HepG2 (cell line): ENCODE measurements around the gene SDF2. TPM values are rescaled to one million over a fixed set of nuclear protein-coding genes. Genes with fewer than 3 reads are reported as not detected.
A peak's percentile ranks its signal among the peaks of the same experiment; 100 is the strongest.

Experiments used
- ATF7 ChIP-seq, 2 experiments: fragments of 450-650 bp in 1 of 2; sonication (generic) in 1 of 2; formaldehyde crosslinking in 1 of 2; IDR thresholded peaks; 2 replicates each; pipeline versions ENCODE4 v1.4.0 to v1.6.1; 2016 to 2020; ENCODE audit warnings: antibody characterized with exemption in 1 of 2, mild to moderate bottlenecking in 1 of 2, missing genetic modification reagents in 1 of 2
- KLF16 ChIP-seq, 2 experiments: sonication (generic) in 1 of 2; formaldehyde crosslinking in 1 of 2; IDR thresholded peaks; 2 replicates each; pipeline versions ENCODE4 v1.6.1 to v1.8.0; 2016 to 2023; ENCODE audit warnings: missing genetic modification reagents in 2 of 2, missing compliant biosample characterization in 1 of 2
- KMT2B ChIP-seq: IDR thresholded peaks from 2 replicates; pipeline ENCODE4 v1.6.1; 2016; ENCODE audit warnings: missing genetic modification reagents, missing compliant biosample characterization
- NFIB ChIP-seq: sonication (generic); formaldehyde crosslinking; IDR thresholded peaks from 2 replicates; pipeline ENCODE4 v1.9.0; 2021; ENCODE audit warnings: missing genetic modification reagents, mild to moderate bottlenecking, borderline replicate concordance
- RFX3 ChIP-seq: IDR thresholded peaks from 2 replicates; pipeline ENCODE4 v1.6.1; 2016; ENCODE audit warnings: missing biosample characterization, missing genetic modification reagents
- RFXAP ChIP-seq: sonication (generic); formaldehyde crosslinking; IDR thresholded peaks from 2 replicates; pipeline ENCODE4 v1.4.0; 2020; ENCODE audit warnings: missing genetic modification reagents, borderline replicate concordance
- SOX13 ChIP-seq, 3 experiments: fragments of 450-650 bp in 1 of 3; sonication (generic) in 1 of 3; formaldehyde crosslinking in 1 of 3; IDR thresholded peaks in 2 of 3; conservative IDR thresholded peaks in 1 of 3; 2 replicates each; pipeline versions ENCODE4 v1.5.0 to v1.6.1; 2016 to 2020; ENCODE audit warnings: antibody characterized with exemption in 1 of 3, mild to moderate bottlenecking in 1 of 3, missing compliant biosample characterization in 1 of 3, missing genetic modification reagents in 1 of 3, moderate library complexity in 1 of 3
- XBP1 ChIP-seq: sonication (generic); formaldehyde crosslinking; IDR thresholded peaks from 2 replicates; pipeline ENCODE4 v1.5.0; 2020; ENCODE audit warnings: missing genetic modification reagents
- ZFYVE20 ChIP-seq: sonication (generic); formaldehyde crosslinking; IDR thresholded peaks from 2 replicates; pipeline ENCODE4 v1.8.0; 2023; ENCODE audit warnings: low read depth, mild to moderate bottlenecking, moderate library complexity, missing genetic modification reagents, borderline replicate concordance
- ZNF235 ChIP-seq: sonication (generic); formaldehyde crosslinking; IDR thresholded peaks from 2 replicates; pipeline ENCODE4 v1.8.1; 2023; ENCODE audit warnings: mild to moderate bottlenecking, missing genetic modification reagents, borderline replicate concordance
- ZNF460 ChIP-seq: sonication (generic); formaldehyde crosslinking; IDR thresholded peaks from 2 replicates; pipeline ENCODE4 v1.5.1; 2020; ENCODE audit warnings: missing genetic modification reagents, mild to moderate bottlenecking, borderline replicate concordance
- ZNF563 ChIP-seq: sonication (generic); formaldehyde crosslinking; IDR thresholded peaks from 2 replicates; pipeline ENCODE4 v1.8.0; 2022; ENCODE audit warnings: mild to moderate bottlenecking, moderate library complexity, missing genetic modification reagents
- ZNF709 ChIP-seq: sonication (generic); formaldehyde crosslinking; IDR thresholded peaks from 2 replicates; pipeline ENCODE4 v1.5.0; 2020; ENCODE audit warnings: mild to moderate bottlenecking, missing genetic modification reagents
- ZNF841 ChIP-seq: sonication (generic); formaldehyde crosslinking; IDR thresholded peaks from 2 replicates; pipeline ENCODE4 v1.8.1; 2023; ENCODE audit warnings: missing genetic modification reagents, borderline replicate concordance
- ZSCAN9 ChIP-seq: IDR thresholded peaks from 2 replicates; pipeline ENCODE4 v1.6.1; 2016; ENCODE audit warnings: borderline replicate concordance
- polyA plus RNA-seq, 8 experiments: library from polyadenylated mRNA; depleted of rRNA in 3 of 8; stranded (reverse) in 7 of 8; unstranded in 1 of 8; fragments of >200 nt; fragmentation: Illumina TruSeq in 4 of 8; extraction: Trizol in 4 of 8; gene quantifications; 2 replicates each; pipeline versions ENCODE4 v1.2.1 to v1.2.3, GENCODE V29; 2011 to 2016; ENCODE audit warnings: low read depth in 4 of 8, missing spikeins in 1 of 8, mixed read lengths in 1 of 8; ENCODE audit not compliant: insufficient read depth in 1 of 8
- total RNA-seq, 5 experiments: library from RNA; depleted of rRNA; stranded (reverse); fragments of >200 nt; fragmentation: Illumina TruSeq; extraction: Trizol; gene quantifications; 2 replicates each; pipeline ENCODE4 v1.2.3, GENCODE V29; 2016; ENCODE audit warnings: low read depth in 1 of 5
- TF ChIP-seq, protein P1 (sequence below): sonication (generic); formaldehyde crosslinking; IDR thresholded peaks from 2 replicates; pipeline ENCODE4 v1.4.0; 2020; ENCODE audit warnings: missing genetic modification reagents, low read depth, mild to moderate bottlenecking, borderline replicate concordance
- TF ChIP-seq, protein P2 (sequence below): sonication (generic); formaldehyde crosslinking; IDR thresholded peaks from 2 replicates; pipeline ENCODE4 v1.4.0; 2020; ENCODE audit warnings: low read depth, missing genetic modification reagents
- TF ChIP-seq, protein P3 (sequence below): sonication (generic); formaldehyde crosslinking; IDR thresholded peaks from 2 replicates; pipeline ENCODE4 v1.8.0; 2022; ENCODE audit warnings: mild to moderate bottlenecking, missing genetic modification reagents, borderline replicate concordance
- TF ChIP-seq, protein P4 (sequence below): sonication (generic); formaldehyde crosslinking; IDR thresholded peaks from 2 replicates; pipeline ENCODE4 v1.4.0; 2020; ENCODE audit warnings: missing genetic modification reagents

Gene SDF2
- total and polyA plus RNA-seq, 2 of the 13 experiments (the other 11 are each of a cell fraction or from before 2014, with no cell fraction given), result 58.2 to 58.4 TPM

DNA sequence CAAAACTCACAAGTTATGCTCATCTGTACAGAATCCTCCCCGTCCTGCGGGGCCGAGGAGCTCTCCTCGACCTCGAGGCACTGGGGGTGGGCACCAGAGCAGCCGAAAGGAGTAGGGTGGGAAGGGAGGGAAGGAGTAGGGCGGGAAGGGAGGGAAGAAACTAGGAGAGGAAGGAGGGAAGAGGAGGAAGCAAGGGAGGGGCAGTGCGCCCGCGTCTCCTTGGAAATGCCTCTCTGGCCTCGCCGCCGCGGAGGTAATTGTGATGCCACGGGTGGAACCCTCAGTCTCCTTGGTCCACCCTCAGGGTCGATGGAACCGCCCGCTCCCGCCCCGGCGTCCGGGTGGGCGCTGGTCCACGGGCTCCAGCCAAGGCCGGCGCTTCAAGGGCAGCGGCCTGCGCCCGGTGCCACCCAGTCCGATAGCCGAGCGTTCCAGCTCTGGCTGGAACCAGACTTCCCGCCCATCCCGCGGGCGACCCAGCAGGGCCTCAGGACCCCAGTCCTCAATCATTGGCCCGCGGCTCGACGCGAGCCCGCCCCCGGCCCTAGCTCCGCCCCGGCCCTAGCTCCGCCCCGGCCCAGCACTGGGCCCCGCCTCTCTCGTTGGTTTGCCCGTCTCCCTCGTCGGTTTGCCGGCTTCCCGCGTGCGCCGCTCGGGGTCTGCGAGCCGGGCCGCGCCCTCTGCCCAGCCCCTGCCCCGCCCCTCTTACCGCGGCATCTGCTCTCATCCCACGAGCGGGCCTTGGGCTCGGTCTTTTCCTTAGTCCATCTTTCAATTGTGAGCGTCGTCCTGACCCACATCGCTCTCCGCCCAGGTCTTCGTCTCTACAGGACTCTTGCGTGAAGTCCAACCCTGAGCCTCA, 49.4 kb upstream of the SDF2 start (continued):
- TF ChIP-seq, protein P1, sequence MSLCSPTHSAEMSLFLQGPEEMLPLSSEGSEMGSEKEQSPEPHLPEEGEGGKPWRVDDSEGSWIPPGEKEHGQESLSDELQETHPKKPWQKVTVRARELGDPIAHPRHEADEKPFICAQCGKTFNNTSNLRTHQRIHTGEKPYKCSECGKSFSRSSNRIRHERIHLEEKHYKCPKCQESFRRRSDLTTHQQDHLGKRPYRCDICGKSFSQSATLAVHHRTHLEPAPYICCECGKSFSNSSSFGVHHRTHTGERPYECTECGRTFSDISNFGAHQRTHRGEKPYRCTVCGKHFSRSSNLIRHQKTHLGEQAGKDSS (CRISPR knock-in tag), result no peak; the same call in 1 of the 2 replicates
- TF ChIP-seq SOX13 (IDR thresholded peaks at IDR 0.05) (no peak), SOX13 (CRISPR knock-in tag; conservative IDR thresholded peaks at IDR 0.05 in 1 of 2, IDR thresholded peaks at IDR 0.05 in 1 of 2) (peak in 1 of 2 experiments; percentile 30; a peak in 1 of 4 replicates), RFX3 (CRISPR knock-in tag) (no peak), ZNF709 (no peak), ZNF563 (CRISPR knock-in tag) (peak; percentile 85; the same call in 1 of the 2 replicates), KMT2B (peak; percentile 33; the same call in 1 of the 2 replicates), RFXAP (CRISPR knock-in tag) (peak; percentile 54; the same call in 1 of the 2 replicates), ZFYVE20 (CRISPR knock-in tag) (no peak), NFIB (no peak), ZNF460 (CRISPR knock-in tag) (no peak), ZNF235 (CRISPR knock-in tag) (0 out of 2 replicates have a peak, but pooled peaks have one; percentile 51), ZSCAN9 (CRISPR knock-in tag) (0 out of 2 replicates have a peak, but pooled peaks have one; percentile 24), ZNF841 (no peak), XBP1 (CRISPR knock-in tag) (no peak), ATF7 (IDR thresholded peaks at IDR 0.05) (no peak), ATF7 (CRISPR knock-in tag; IDR thresholded peaks at IDR 0.05) (no peak), KLF16 (CRISPR knock-in tag; IDR thresholded peaks at IDR 0.05) (no peak)
- TF ChIP-seq, protein P2, sequence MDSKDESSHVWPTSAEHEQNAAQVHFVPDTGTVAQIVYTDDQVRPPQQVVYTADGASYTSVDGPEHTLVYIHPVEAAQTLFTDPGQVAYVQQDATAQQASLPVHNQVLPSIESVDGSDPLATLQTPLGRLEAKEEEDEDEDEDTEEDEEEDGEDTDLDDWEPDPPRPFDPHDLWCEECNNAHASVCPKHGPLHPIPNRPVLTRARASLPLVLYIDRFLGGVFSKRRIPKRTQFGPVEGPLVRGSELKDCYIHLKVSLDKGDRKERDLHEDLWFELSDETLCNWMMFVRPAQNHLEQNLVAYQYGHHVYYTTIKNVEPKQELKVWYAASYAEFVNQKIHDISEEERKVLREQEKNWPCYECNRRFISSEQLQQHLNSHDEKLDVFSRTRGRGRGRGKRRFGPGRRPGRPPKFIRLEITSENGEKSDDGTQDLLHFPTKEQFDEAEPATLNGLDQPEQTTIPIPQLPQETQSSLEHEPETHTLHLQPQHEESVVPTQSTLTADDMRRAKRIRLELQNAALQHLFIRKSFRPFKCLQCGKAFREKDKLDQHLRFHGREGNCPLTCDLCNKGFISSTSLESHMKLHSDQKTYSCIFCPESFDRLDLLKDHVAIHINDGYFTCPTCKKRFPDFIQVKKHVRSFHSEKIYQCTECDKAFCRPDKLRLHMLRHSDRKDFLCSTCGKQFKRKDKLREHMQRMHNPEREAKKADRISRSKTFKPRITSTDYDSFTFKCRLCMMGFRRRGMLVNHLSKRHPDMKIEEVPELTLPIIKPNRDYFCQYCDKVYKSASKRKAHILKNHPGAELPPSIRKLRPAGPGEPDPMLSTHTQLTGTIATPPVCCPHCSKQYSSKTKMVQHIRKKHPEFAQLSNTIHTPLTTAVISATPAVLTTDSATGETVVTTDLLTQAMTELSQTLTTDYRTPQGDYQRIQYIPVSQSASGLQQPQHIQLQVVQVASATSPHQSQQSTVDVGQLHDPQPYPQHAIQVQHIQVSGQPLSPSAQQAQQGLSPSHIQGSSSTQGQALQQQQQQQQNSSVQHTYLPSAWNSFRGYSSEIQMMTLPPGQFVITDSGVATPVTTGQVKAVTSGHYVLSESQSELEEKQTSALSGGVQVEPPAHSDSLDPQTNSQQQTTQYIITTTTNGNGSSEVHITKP (CRISPR knock-in tag), result peak; percentile 40; the same call in 1 of the 2 replicates
- TF ChIP-seq, protein P3, sequence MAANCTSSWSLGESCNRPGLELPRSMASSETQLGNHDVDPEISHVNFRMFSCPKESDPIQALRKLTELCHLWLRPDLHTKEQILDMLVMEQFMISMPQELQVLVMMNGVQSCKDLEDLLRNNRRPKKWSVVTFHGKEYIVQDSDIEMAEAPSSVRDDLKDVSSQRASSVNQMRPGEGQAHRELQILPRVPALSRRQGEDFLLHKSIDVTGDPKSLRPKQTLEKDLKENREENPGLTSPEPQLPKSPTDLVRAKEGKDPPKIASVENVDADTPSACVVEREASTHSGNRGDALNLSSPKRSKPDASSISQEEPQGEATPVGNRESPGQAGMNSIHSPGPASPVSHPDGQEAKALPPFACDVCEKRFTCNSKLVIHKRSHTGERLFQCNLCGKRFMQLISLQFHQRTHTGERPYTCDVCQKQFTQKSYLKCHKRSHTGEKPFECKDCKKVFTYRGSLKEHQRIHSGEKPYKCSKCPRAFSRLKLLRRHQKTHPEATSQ, result no peak
- TF ChIP-seq, protein P4, sequence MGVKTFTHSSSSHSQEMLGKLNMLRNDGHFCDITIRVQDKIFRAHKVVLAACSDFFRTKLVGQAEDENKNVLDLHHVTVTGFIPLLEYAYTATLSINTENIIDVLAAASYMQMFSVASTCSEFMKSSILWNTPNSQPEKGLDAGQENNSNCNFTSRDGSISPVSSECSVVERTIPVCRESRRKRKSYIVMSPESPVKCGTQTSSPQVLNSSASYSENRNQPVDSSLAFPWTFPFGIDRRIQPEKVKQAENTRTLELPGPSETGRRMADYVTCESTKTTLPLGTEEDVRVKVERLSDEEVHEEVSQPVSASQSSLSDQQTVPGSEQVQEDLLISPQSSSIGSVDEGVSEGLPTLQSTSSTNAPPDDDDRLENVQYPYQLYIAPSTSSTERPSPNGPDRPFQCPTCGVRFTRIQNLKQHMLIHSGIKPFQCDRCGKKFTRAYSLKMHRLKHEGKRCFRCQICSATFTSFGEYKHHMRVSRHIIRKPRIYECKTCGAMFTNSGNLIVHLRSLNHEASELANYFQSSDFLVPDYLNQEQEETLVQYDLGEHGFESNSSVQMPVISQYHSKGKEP, result no peak
